Mucosa of descending colon (tissue), 3 donors: ENCODE results near the gene LMTK3. TPM values are rescaled to one million over a fixed set of nuclear protein-coding genes. Genes with fewer than 3 reads are reported as not detected.

Experiments
- ATAC-seq: fragments of 200-7000 bp; cut with Tn5 transposase; one replicate; pipeline ENCODE4 v1.9.1; 2020; ENCODE audit warnings: mild to moderate bottlenecking, moderate library complexity
- DNase-seq, 3 donors: peaks; one replicate each; pipeline ENCODE4 v3.0.0-alpha.2; 2020
- H3K36me3 ChIP-seq: fragments of 200-600 bp; one replicate; pipeline ENCODE4 v1.8.0; 2021; ENCODE audit warnings: low read depth, mild to moderate bottlenecking
- H3K4me1 ChIP-seq: fragments of 200-600 bp; one replicate; pipeline ENCODE4 v1.8.0; 2021; ENCODE audit warnings: low read depth, mild to moderate bottlenecking
- H3K4me3 ChIP-seq: fragments of 200-600 bp; one replicate; pipeline ENCODE4 v1.8.0; 2021; ENCODE audit warnings: mild to moderate bottlenecking
- H3K9me3 ChIP-seq: fragments of 200-600 bp; one replicate; pipeline ENCODE4 v1.8.0; 2021; ENCODE audit warnings: mild to moderate bottlenecking
- CTCF ChIP-seq: fragments of 200-600 bp; IDR thresholded peaks from one replicate; pipeline ENCODE4 v1.8.0; 2022; ENCODE audit warnings: antibody characterized with exemption, mild to moderate bottlenecking
- intact Hi-C, 2 donors: fragments of 100-400 bp; cut with DNase I in 1 of 2; cut with micrococcal nuclease in 1 of 2; formaldehyde crosslinking; loops; one replicate each; pipeline versions ENCODE4 v1.11.0 to v1.11.1; 2022; cut with DNase I, micrococcal nuclease
- total RNA-seq, 3 donors: library from RNA; stranded (reverse); fragmentation: NEBNext Ultra II Directional in 2 of 3; extraction: Animal tissue kit (Norgen Biotek cat#: 25700) in 2 of 3; gene quantifications; one replicate each; pipeline versions ENCODE4 v1.2.1 to v1.2.4, GENCODE V29; 2021 to 2023
- donor health status: DM: no; HTN: no; CAD: no; lungs with moderate emphysema.
- donor health status: DM: no; HTN: no; CAD: no.
- donor health status: DM: no; HTN: yes; CAD: no.

Gene LMTK3
- total RNA-seq, 3 donors from 2014 or later = 0.48 to 2.6 (median 1.3) TPM

GRCh38 chr19:48480183-48480557 lies 31.5 kb downstream of the LMTK3 start:
- peaks cover 3% of the 10 kb centered on the region for H3K4me1 ChIP-seq
- peak in 2 of 3 donors; percentile 52 to 65 for DNase-seq
- H3K4me3 ChIP-seq = no peak overlapping the region
- H3K36me3 ChIP-seq = peaks cover under 1% of the 10 kb centered on the region
- intact Hi-C loops = no loop called here
- H3K9me3 ChIP-seq = no peaks in the 10 kb centered on the region
- TF ChIP-seq CTCF = no peak
- ATAC-seq = peak; percentile 61

- H3K36me3 ChIP-seq = peaks cover 4% of the 10 kb centered on the region
- ATAC-seq = peak; percentile 28
- H3K4me3 ChIP-seq = no peak overlapping the region
- H3K9me3 ChIP-seq = no peaks in the 10 kb centered on the region
- H3K4me1 ChIP-seq = peaks cover 3% of the 10 kb centered on the region
- peak in 1 of 3 donors; percentile 27 for DNase-seq
- intact Hi-C loops = no loop called here
- no peak for TF ChIP-seq CTCF
These were observed 31.9 kb downstream of the LMTK3 start for GRCh38 chr19:48479686-48480085.

GRCh38 chr19:48478339-48479256 lies 33.0 kb downstream of the LMTK3 start:
- Histone ChIP-seq H3K36me3 (peaks cover 4% of the 10 kb centered on the region), H3K4me1 (peaks cover 3% of the 10 kb centered on the region), H3K9me3 (no peaks in the 10 kb centered on the region), H3K4me3 (no peak overlapping the region)
- no peak for DNase-seq
- no peak for ATAC-seq
- TF ChIP-seq CTCF = no peak
- intact Hi-C loops = no loop called here

- peaks cover 3% of the 10 kb centered on the region for H3K4me1 ChIP-seq
- no peaks in the 10 kb centered on the region for H3K9me3 ChIP-seq
- ATAC-seq (no peak), DNase-seq (no peak)
- H3K36me3 ChIP-seq = peaks cover 4% of the 10 kb centered on the region
- no peak overlapping the region for H3K4me3 ChIP-seq
- intact Hi-C loops = no loop called here
- no peak for TF ChIP-seq CTCF
These were observed 33.8 kb downstream of the LMTK3 start for GRCh38 chr19:48477698-48478338.

- DNase-seq (no peak), ATAC-seq (no peak)
- no peak for TF ChIP-seq CTCF
- Histone ChIP-seq H3K36me3 (peaks cover 8% of the 10 kb centered on the region), H3K4me1 (peaks cover 3% of the 10 kb centered on the region), H3K9me3 (no peaks in the 10 kb centered on the region), H3K4me3 (no peak overlapping the region)
- intact Hi-C loops = no loop called here
These were observed 34.5 kb downstream of the LMTK3 start for GRCh38 chr19:48477067-48477685.
